AML-193 (cell line): ENCODE data around the gene RBM14.
"Not testable (repeated sequence)": the region's sequence is repeated elsewhere in the genome, so short reads cannot be mapped to it uniquely, and the experiment has no call there.

Experiments used
- DNase-seq, 2 experiments: peaks; one replicate each; lab custom pipeline; 2025; lab: John Stamatoyannopoulos, UW

The RBM14 gene, protein sequence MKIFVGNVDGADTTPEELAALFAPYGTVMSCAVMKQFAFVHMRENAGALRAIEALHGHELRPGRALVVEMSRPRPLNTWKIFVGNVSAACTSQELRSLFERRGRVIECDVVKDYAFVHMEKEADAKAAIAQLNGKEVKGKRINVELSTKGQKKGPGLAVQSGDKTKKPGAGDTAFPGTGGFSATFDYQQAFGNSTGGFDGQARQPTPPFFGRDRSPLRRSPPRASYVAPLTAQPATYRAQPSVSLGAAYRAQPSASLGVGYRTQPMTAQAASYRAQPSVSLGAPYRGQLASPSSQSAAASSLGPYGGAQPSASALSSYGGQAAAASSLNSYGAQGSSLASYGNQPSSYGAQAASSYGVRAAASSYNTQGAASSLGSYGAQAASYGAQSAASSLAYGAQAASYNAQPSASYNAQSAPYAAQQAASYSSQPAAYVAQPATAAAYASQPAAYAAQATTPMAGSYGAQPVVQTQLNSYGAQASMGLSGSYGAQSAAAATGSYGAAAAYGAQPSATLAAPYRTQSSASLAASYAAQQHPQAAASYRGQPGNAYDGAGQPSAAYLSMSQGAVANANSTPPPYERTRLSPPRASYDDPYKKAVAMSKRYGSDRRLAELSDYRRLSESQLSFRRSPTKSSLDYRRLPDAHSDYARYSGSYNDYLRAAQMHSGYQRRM

DNA sequence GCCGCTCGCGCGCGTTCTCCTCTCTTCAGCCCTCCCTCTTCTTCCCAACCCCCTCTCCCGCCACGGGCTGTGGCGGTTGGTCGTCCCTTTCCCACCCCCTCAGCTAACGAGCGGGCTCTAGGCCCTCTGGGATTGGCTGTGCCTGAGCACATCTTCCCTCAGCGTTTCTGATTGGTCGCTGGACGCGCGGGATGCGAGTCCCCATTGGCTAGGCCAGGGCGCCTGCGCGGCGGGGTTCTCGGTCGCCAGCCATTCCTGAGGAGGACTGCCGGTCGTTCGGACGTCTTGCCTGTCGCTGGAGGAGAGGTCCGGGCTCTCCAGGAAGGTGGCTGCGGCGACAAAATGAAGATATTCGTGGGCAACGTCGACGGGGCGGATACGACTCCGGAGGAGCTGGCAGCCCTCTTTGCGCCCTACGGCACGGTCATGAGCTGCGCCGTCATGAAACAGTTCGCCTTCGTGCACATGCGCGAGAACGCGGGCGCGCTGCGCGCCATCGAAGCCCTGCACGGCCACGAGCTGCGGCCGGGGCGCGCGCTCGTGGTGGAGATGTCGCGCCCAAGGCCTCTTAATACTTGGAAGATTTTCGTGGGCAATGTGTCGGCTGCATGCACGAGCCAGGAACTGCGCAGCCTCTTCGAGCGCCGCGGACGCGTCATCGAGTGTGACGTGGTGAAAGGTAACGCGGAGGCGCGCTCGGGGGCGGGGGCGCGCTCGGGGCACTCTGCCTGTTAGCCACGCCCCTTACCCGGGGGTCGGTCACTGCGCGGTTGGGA lies at the start of gene RBM14:
RBM14 (plus strand) TSS at position 252 of the 776 bp plus-strand sequence; CDS start at position 343, 91 bp downstream.
- DNase-seq: peak; percentile 97

DNA sequence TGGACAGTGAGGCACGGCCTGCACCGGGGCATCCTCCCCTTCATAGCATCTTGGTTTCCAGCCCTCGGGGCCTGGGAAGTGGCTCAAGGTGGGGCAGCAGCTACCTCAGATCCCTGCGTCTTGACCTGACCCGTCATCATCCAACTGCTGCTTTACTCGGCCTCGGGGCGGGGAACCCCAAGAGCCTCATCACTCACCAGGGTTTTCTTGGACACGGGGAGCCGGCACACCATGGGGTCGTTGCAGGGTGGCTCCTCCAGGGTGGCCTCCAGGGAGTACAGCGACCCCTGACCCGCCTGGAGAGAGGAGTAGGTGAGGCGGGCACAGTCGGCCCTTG lies 48.7 kb upstream of the RBM14 start:
- no peak for DNase-seq

DNA sequence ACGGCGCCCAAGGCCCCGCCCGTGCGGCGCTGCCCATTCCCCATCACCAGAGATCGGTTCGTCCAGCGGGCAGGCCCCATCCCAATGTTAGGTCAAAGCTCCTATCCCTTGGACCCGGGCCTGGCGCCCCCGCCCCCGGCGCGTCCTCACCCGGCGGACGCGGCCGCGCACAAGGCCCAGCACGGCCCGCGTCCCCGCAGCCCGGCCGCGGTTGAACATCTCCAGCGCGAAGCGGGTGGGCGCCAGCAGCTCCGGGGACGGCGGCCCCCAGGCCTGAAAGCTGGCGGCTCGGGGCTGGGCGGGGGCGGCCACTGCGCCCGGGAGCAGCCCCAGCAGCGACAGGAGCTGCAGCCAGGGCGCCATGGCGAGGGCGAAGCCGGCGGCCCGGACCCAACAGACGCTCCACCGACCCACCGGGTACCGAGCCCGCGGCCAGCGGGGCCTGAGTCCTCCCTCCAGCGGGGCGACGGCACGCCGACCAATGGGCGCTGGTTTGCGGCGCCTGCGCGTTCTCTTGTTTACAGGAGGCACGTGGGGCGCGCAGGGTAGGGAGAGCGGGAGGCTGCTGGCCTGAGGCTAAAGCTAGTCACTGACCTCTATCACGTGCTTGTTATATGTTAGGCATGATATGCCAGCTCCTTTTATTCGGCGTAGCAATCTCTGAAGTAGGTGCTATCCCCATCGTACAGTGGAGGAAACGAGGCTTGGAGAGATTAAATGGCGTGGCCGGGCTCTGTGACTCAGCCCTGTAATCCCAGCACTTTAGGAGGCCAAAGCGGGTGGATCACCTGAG lies 48.1 kb upstream of the RBM14 start, which contains the start of gene CTSF:
CTSF (minus strand) TSS at position 483 of the 793 bp plus-strand sequence; CDS start at position 363, 120 bp downstream.
- peak; percentile 31 to 53 for DNase-seq

DNA sequence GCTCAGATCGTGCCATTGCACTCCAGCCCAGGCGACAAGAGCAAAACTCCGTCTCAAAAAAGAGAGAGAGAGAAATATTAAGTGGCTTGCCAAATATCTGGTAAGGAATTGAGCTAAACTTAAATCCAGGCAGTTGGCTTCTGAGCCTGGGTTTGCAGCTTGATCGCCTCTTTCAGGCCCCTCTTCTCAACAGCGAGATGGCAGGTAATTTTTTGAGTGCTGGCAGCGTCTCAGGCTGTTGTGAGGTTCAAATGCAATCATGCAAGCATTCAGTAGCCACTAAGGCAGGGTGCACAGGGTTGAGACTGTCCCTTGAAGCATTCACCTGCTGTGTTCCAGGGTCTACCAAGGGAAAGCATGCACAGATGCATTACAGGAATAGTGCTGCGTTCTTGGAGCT lies 47.4 kb upstream of the RBM14 start:
- DNase-seq: no peak

DNA sequence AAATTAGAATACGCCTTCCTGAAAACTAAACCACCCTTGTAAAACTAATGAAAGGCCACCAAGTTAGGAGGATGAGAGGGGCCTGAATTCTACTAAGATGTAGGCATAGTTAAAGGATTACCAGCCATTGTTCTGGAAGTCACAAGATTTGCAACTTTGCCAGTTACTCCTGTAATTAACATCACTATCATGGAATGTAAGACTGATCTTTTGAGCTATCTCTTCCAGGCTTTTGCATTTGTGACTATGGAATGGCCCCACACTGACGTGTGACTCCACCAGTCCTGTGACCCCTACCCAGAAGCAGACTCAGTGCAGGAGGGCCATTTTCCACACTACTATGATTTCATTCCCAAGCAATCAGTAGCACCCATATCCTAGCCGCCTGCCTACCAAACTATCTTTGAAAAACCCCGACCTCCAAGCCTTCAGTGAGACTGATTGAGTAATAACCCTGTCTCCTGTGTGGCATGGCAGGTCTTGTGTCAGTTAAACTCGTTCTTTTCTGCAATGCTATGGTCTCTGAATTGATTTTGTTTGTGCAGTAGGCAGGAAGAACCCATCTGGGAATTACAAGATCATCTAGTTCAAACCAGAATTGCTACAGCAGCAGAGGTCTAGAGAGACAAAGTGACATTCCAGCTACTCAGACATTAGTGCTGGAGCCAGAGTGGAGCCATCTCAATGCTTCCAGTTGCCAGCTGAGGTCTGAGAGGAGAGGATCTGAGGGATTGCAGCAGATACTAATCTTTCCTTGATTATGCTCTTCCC lies 46.2 kb upstream of the RBM14 start:
- DNase-seq: no peak

DNA sequence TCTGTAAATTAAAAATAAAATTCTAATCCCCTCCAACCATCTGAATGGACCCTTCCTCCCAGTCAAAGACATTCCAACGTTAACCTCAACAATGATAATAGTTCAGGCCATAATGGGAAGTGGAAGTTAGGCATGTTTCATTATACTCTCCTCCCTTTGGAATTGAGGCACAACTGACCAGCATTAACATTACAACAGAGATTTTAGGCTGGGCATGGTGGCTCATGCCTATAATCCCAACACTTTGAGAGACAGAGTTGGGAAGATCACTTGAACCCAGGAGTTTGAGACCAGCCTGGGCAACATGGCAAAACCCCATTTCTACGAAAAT lies 45.6 kb upstream of the RBM14 start:
- no peak for DNase-seq

DNA sequence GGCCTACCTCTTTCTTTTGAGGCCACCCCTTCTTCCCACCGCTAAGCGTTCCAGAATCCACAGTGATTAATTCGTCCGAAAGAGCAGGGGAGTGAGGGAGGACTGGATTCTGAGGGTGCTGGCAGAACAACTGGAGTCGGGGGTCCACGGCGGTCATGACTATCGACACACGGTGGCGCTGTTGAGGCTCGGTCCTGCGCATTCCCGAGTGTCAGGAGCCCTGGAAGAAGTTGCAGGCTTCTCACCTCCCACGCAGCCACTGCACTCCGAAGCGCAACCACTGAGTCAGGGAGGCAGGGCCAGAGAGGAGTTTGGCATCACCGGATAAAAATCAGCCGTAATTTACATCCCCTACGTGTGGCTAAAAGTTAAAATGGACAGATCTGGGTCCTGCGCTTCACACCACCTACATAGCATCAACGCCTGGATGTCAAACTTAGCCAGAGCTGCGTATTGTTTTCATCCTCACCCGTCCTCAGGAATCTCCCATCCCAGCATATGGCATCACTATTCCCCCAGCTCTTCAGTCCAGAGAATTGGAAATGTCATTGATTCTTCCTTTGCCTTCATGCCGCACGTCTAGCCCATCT lies 37.3 kb upstream of the RBM14 start:
- peak; percentile 17 to 26 for DNase-seq

DNA sequence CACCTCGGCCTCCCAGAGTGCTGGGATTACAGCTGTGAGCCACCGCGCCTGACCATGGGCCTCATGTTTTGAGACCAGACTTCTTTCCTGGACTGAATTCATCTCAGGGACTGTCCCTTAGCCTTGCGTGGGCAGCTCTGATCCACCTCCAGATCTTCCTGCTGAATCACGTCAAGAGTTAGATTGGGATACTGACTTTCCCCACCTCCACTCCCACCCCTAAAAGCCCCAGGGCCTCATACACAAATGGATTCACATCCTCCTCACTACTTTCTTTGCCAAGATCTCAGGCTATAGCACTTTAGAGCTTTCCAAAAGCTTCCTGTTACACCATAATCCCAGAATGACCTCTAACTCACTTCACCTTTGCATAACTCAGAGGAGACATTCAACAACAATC lies 35.6 kb upstream of the RBM14 start:
- no peak for DNase-seq

DNA sequence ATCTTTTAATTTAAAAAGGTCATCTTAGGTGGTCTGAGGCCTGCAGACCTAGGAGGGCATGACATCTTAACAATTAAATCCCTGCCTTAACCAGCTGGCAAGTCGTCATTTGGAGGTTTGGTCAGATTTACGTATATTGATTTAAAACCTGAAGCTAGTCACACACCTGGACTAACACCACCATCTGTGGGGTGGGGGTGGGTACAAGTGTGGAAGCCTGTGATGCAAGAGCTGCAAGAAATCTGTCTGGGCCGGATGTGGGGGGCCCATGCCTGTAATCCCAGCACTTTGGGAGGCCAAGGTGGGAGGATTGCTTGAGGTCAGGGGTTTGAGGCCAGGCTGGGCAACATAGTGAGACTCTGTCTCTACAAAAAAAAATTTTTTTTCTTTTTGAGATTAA lies 35.2 kb upstream of the RBM14 start:
- no peak for DNase-seq

DNA sequence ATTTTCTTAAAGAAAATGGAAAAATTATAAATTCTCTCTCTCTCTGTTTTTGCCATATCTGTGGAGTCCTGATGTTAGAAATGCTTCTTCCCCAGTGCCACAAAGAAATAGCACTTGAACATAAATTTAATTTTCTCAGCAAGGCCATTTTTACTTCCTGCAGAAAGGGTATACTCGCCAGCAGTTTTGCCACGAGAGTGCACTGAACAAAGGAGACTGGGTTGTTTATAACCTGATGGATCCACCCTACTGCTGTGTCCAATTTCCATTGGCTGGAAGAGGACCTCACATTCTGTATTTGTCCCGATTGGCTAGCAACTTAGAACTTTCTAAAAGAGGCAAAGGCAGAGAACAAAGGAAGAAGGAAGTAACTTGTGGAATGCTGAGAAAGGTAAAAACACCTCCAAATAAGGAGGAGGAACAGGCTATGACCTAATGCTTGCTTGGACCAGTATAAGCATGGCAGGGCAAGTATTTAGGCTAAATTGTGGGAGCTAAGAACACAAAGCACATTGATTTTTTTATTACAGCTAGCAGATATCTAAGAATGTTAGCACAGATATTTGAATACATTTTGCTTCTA lies 33.8 kb upstream of the RBM14 start:
- not testable (repeated sequence) for DNase-seq

DNA sequence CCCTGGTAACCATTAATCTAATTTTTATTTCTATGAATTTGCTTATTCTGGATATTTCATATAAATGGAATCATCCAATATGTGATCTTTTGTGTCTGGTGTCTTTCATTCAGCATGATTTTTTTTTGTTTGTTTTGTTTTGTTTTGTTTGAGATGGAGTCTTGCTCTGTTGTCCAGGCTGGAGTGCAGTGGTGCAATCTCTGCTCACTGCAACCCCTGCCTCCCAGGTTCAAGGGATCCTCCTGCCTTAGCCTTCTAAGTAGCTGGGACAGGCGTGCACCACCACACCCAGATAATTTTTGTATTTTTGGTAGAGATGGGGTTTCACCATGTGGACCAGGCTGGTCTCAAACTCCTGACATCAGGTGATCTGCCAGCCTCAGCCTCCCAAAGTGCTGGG lies 31.0 kb upstream of the RBM14 start:
- DNase-seq: not testable (repeated sequence)

DNA sequence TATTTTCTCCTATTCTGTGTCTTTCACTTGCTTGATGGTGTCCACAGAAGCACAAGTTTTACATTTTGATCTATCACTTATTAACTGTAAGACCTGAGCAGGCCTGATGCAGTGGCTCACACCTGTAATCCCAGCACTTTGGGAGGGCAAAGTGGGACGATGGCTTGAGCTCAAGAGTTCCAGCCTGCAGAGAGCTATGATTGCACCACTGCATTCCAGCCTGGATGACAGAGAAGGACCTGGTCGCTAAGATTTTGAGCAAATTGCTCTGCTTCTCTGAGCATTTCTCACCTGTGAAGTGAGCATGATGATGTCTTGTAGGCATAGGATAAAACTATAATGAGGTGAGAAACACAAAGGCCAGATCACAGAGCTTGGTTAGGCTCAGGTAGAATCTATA lies 30.3 kb upstream of the RBM14 start:
- DNase-seq: no peak

DNA sequence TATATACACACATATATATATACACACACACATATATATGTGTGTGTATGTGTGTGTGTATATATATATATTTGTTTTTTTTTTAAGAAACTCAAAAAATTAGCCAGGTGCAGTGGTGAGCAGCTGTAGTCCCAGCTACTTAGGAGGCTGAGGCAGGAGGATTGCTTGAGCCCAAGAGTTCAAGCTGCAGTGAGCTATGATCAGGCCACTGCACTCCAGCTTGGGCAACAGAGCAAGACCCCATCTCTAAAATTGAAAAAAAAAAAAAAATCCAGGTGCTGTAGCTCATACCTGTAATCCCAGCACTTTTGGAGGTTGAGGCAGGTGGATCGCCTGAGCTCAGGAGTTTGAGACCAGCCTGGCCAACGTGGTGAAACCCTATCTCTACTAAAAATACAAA lies 27.1 kb upstream of the RBM14 start:
- DNase-seq: not testable (repeated sequence)

DNA sequence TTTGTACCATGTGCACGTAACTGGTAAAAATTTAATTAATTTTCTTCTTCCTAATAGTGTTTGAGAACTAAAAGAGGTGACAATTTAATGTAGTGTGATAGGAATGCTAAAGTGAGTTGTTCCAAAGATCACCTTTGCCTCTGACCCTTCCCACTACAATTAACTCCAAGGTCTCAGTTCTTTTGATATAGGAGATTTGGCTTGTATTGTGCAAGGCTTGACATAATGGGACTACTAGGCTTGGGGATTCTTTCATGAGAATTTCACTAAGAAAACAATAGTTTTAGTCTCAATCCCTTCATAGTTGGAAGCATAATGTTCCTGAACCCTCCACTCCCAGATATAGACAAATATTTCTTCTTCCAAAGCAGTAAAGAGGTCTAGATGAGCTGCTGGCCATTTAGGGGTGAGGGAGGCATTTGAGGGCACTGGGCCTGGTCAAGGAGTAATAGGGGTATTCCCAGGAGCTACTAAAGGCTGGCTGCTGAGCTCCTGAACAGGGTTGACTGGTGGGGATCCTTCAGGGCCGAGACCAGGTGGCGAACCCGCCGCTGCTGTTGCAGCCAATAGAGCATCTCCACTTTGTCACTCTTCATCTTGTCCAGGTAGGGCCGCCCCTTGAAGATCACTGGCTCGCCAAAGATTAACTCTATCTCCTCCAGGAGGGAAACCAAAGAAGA lies 26.3 kb upstream of the RBM14 start:
- no peak for DNase-seq

DNA sequence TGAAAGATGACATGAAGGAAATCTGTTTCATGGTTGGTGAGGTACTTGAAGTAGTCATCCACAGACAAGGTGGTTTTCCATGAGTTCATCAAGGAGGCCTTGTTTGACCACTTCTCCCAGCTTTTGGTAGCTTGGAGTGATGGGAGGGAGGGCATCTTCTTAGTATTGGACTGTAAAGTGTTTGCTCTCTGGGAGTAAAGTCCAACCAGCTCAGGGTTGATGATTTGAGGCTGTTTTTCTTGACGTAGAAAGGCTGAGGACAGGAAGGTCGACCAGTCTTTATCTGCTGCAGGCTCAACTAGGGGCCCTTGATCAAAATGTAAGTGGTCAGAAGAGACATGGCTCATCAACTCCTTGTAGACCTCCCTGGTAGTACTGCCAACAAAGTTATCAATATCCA lies 25.3 kb upstream of the RBM14 start:
- DNase-seq: no peak

DNA sequence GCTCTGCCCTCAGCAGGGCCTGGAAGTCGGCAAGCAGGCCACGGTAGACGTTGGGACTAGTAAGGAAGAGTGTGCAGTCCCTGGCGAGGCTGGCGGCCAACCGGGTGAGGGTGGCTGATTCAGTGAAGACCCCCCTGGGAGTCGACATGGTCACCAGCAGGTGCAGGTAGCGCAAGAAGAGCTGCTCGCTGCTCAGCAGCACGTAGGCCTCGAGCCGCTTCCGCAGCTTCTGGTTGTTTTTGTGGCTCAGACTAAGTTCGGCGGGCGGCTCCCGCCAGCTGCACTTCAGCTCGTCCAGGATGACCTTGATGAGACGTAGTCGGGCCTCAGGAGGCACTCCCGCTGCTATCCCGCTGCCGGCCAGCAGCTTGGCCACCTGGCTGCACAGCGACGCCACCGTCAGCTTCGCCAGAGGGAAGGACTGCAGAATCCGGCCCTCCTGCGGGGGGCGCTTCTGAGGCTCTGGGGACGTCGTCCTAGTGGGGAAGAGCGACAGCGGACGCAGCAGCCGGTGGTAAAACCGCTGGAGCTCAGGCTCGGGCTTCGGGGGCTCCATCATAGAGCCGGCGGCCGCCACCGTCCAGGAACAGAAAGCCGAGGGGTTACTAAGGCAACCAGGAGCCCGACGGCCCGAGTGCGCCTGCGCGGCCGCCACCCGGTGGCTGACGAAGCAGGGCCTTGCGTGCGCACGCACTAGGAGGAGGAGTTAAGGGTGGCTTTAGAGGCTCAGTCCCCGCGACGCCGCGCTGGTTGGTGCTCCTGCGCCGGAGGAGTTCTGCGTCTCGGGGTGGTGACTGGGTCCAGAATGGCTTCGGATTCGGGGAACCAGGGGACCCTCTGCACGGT lies 23.8 kb upstream of the RBM14 start, which contains the start of the genes CCDC87 and CCS:
CCDC87 (minus strand) TSS at position 607 of the 846 bp plus-strand sequence; CDS start at position 559, 48 bp downstream.
CCS (plus strand) TSS at position 729 of the 846 bp plus-strand sequence; CDS start at position 806, 77 bp downstream.
- peak; percentile 82 to 88 for DNase-seq

DNA sequence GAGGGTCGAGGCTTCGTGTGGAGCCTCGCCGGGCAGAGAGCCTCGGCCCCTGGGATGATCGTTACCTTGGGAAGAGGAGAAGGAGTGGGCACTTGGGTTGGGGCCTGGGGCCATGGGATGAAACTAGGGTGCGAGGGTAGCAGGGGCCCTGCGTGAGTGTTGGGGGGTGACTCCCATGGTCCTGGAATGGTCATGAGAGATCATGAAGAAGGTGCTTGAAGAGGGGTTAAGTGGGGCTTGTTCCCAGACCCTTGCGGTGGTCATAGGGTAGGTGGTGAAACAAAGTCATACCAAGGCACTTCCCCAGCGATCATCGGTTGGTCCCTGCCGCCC lies 23.2 kb upstream of the RBM14 start:
- DNase-seq: no peak

DNA sequence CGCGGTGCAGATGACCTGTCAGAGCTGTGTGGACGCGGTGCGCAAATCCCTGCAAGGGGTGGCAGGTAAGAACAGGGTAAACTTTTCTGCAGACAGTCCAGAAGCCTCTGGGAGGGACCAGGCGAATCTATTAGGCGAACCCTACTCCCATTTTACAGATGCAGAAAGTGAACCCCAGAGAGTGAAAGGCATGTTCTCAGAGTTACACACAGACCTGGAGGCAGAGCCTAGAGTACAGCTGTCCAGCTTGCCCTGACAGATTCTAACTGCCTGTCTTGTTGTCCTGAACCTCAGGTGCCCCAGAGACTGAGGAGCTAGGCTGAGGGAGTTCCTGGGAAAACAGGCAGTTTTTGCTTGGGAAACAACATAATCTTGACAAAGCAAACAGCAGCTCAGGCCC lies 22.8 kb upstream of the RBM14 start:
- DNase-seq: no peak
